Epithelial cell of proximal tubule (primary cell): ENCODE results near the gene ADM. TPM values are rescaled to one million over a fixed set of nuclear protein-coding genes. Genes with fewer than 3 reads are reported as not detected.

ENCODE experiments used
- DNase-seq: peaks from one replicate; pipeline ENCODE4 v3.0.0-alpha.2; 2011; ENCODE audit warnings: low read depth
- H3K4me3 ChIP-seq: 2 replicates; pipeline ENCODE4 v1.5.1; 2011; ENCODE audit warnings: low read depth, mild to moderate bottlenecking, low read length
- total RNA-seq: library from RNA; depleted of rRNA; stranded (reverse); fragments of >200 nt; gene quantifications from 2 replicates; pipeline ENCODE4 v1.2.3, GENCODE V29; 2015
- TF ChIP-seq, protein P1 (sequence below): conservative IDR thresholded peaks from 2 replicates; pipeline ENCODE4 v1.5.1; 2012; ENCODE audit warnings: low read depth, mild to moderate bottlenecking, low read length

ADM gene
- total RNA-seq, 1 donor from 2014 or later, result 74.2 TPM

DNA sequence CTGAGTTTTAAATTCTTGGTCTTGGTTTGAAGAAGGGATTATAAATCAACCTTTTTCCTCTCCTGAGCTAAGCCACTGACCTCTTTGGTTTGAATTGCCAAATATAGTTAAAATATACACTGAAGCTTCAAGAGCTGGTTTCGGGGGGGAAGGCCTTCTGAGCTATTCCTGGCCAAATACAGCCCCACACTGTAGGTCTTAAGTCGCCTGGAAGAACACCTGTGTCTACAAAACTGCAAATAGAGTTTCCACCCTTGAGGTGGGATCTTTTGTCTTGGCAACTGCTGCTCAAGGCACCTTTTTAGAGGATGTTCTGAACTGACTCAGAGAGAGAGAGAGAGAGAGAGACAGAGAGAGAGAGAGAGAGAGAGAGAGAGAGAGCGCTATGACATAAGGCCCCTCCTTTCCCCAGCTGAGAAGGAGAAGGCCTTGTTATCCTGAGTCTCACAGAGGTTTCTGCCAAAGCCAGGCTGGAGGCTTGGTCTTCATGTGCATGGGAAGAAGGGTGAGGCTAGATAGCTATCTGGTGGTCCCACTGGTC is 5.5 kb downstream of the ADM start:
- TF ChIP-seq, protein P1, sequence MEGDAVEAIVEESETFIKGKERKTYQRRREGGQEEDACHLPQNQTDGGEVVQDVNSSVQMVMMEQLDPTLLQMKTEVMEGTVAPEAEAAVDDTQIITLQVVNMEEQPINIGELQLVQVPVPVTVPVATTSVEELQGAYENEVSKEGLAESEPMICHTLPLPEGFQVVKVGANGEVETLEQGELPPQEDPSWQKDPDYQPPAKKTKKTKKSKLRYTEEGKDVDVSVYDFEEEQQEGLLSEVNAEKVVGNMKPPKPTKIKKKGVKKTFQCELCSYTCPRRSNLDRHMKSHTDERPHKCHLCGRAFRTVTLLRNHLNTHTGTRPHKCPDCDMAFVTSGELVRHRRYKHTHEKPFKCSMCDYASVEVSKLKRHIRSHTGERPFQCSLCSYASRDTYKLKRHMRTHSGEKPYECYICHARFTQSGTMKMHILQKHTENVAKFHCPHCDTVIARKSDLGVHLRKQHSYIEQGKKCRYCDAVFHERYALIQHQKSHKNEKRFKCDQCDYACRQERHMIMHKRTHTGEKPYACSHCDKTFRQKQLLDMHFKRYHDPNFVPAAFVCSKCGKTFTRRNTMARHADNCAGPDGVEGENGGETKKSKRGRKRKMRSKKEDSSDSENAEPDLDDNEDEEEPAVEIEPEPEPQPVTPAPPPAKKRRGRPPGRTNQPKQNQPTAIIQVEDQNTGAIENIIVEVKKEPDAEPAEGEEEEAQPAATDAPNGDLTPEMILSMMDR, result no peak
- no peak for DNase-seq

DNA sequence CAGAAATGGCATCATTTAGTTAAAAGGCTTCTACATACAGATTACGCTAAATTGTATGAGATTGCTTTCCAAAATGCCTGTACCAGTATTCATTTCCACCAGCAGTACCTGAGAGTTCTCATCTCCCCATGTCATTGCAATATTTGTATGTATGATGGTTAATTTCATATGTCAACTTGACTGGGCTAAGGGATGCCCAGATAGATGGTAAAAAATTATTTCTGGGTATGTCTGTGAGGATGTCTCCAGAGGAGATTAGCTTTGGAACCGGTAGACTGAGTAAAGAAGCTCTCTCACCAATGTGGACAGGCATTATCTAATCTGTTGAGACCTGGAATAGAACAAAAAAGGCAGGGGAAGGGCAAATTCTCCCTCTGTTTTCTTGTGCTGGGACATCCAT is 6.9 kb downstream of the ADM start:
- TF ChIP-seq, protein P1, result no peak
- H3K4me3 ChIP-seq, result no peak overlapping the region
- DNase-seq, result no peak

More for the DNA sequence above, 5.5 kb downstream of the ADM start:
- no peak overlapping the region for H3K4me3 ChIP-seq

DNA sequence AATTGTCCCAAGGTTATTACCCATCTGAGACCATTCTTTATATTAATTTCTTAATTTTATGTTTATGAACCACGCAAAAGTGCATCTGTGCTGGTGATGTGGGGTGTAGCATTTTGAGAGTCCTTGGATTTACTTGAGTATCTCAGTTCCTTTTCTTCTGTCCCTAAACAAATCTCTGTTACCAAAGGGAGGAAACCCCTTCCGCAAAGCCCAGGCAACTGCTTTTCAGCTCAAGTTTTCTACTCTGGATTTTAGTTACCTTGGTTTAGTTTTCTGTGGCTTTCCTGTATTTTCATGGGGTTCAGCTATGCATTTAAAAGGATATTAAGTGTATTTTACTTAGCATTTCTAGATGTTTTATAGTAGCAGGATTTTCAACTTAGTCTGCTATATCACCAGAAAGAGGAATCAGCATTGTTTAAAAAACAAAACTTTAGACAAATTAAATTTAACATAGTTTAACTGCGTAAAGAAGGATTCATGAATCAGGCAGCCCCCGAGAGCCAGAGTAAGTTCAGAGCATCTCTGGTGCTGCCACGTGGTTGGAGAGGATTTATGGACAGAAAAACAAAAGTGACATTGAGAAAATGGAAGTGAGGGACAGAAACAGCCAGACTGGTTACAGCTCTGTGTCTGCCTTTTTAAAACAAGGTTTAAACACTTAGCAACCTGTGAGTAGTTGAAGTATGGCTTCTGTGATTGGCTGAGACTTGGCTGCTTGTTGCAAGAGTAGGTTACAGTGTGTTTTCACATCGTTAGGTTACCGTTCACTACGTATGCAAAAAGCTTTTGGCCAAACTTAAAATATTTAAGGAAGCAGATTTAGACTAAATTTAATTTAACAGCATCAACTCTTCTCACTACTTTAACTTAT is 9.6 kb downstream of the ADM start:
- TF ChIP-seq, protein P1, result no peak
- no peak for DNase-seq
- no peak overlapping the region for H3K4me3 ChIP-seq

DNA sequence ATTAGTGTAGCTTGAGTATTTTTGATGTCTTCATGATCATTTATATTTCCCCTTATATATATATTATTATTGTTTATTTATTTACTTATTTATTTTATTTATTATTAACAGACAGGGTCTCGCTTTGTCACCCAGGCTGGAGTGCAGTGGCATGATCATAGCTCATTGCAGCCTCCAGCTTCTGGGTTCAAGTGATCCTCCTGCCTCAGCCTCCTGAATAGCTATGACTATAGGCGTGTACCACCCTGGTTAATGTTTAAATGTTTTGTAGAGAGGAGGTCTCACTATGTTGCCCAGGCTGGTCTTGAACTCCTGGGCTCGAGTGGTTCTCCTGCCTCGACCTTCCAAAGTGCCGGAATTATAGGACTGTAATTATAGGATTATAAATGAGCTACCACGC is 10.2 kb downstream of the ADM start:
- no peak for DNase-seq
- no peak overlapping the region for H3K4me3 ChIP-seq
- TF ChIP-seq, protein P1, result no peak

DNA sequence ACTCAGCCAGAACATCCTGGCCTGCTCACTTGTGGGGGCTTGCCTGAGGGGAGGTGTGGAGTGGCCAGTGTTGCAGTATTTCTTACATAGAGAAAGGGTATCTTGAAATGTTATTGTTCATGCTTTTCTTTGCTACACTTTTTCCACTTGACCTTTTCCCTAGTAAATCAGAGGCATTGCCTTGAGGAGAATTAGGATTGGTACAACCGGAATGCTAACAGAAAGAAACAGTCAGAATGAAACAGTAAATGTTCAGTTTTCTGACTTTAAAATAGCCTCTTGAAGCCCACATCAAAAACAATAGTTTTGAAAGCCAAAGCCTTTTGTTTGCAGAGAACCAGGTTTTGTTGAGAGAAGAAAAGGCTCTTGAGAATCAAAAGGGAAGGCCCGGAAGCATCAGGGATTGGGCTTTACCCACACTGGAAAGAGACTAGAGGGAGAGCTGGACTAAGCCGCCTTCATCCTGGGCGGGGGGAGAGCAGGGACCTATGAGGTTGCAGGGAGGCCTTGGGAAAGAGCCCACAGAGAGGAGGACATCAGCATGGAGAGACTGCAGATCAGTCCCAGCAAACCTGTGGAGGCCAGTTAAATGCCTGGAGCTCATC is 12.4 kb downstream of the ADM start:
- TF ChIP-seq, protein P1, result no peak
- no peak for DNase-seq
- no peak overlapping the region for H3K4me3 ChIP-seq

DNA sequence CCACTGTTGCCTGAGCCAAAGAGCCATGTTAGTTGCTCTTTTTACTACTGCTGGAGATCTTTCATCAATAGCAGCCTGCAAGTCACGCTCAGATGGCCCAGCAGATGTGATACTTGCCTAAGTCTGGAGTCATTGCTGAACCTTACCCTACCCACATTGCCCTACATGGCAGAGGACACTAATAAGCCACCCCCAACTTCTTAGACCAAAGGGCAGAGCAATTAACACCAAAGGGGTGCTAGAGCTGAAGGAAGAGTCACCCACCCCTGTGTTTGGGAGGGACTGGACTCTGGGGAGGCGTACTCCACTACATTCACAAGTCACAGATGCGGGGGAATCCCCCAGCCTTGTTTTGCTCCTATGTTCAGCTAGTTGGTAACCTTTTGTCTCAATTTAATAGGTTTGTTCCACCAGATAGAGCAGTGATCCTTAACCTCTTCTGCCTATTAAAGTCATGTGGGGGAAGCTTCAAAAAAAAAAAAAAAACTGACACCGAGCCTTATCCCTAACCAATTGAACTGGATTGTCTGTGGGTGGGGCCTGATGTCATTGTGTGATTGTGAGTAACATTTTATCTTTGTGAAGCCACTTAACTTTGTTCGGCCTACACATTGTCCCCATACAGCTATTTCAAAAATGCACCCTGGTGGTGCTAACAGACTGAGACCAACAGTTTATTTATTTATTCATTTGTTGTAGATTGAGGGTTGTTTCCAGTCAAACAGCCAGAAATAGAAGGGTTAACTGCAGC is 13.1 kb downstream of the ADM start:
- DNase-seq, result no peak
- TF ChIP-seq, protein P1, result no peak
- H3K4me3 ChIP-seq, result no peak overlapping the region
